Activated CD8-positive, alpha-beta memory T cell treated with anti-CD3 and anti-CD28 coated beads for 48 hours (primary cell): Measurements from ENCODE around the gene BBS7.

Experiments
- DNase-seq, 3 experiments: peaks; one replicate each; pipeline ENCODE4 v3.0.0-alpha.2; 2020; ENCODE audit warnings: low read depth in 2 of 3, low spot score in 2 of 3

BBS7 gene

GRCh38 chr4:121829511-121829910, 40.8 kb downstream of the BBS7 start:
- DNase-seq: no peak

- no peak for DNase-seq
Observed at GRCh38 chr4:121827853-121828252, 42.4 kb downstream of the BBS7 start.

GRCh38 chr4:121824950-121825349, 45.3 kb downstream of the BBS7 start:
- no peak for DNase-seq

- no peak for DNase-seq
Observed at GRCh38 chr4:121824171-121824527, 46.1 kb downstream of the BBS7 start.

- DNase-seq: peak; percentile 84 to 95 (median 90)
Observed at GRCh38 chr4:121823505-121824170, 46.6 kb downstream of the BBS7 start, which contains the start of gene CCNA2. Gene CCNA2, minus strand, starts transcription at chr4:121823883. Its CDS starts 255 bp downstream, at chr4:121823628.

- peak in 1 of 3 experiments; percentile 9 for DNase-seq
Observed at GRCh38 chr4:121822796-121823504, 47.3 kb downstream of the BBS7 start.

GRCh38 chr4:121822047-121822446, 48.2 kb downstream of the BBS7 start:
- DNase-seq: no peak

- DNase-seq: no peak
Observed at GRCh38 chr4:121819216-121819965, 50.9 kb downstream of the BBS7 start.

- DNase-seq: no peak
Observed at GRCh38 chr4:121818215-121818614, 52.1 kb downstream of the BBS7 start.

GRCh38 chr4:121817701-121818100, 52.6 kb downstream of the BBS7 start:
- DNase-seq: no peak

- no peak for DNase-seq
Observed at GRCh38 chr4:121817006-121817405, 53.3 kb downstream of the BBS7 start.

GRCh38 chr4:121814756-121815155, 55.5 kb downstream of the BBS7 start:
- no peak for DNase-seq

- DNase-seq: no peak
Observed at GRCh38 chr4:121811122-121811521, 59.2 kb downstream of the BBS7 start.

- DNase-seq: no peak
Observed at GRCh38 chr4:121806411-121806810, 63.9 kb downstream of the BBS7 start.

- no peak for DNase-seq
Observed at GRCh38 chr4:121801715-121802075, 68.6 kb downstream of the BBS7 start.

- DNase-seq: peak; percentile 86 to 98 (median 97)
Observed at GRCh38 chr4:121800961-121801714, 69.1 kb downstream of the BBS7 start, which contains the start of gene EXOSC9. Gene EXOSC9, plus strand, starts transcription at chr4:121801323. Its CDS starts 102 bp downstream, at chr4:121801425.

GRCh38 chr4:121800638-121800960, 69.7 kb downstream of the BBS7 start:
- no peak for DNase-seq

- no peak for DNase-seq
Observed at GRCh38 chr4:121799867-121800501, 70.3 kb downstream of the BBS7 start.

GRCh38 chr4:121799208-121799823, 71.0 kb downstream of the BBS7 start:
- DNase-seq: no peak

GRCh38 chr4:121796283-121796682, 74.0 kb downstream of the BBS7 start:
- no peak for DNase-seq
